Endothelial cell of umbilical vein (primary cell): ENCODE measurements around the gene DNAJC6. TPM values are rescaled to one million over a fixed set of nuclear protein-coding genes. Genes with fewer than 3 reads are reported as not detected.
A peak's percentile ranks its signal among the peaks of the same experiment; 100 is the strongest.

Experiments
- BruUV-seq: library from RNA; stranded (reverse); fragments of 400-500 nt; replicated peaks from 2 replicates; lab custom pipeline; 2021; lab: Mats Ljungman, UMichigan
- CTCF ChIA-PET: fragments of 300-600, 350-600 bp; sonication (Branson Sonifier 250); formaldehyde crosslinking; loops from one replicate; lab custom pipeline; 2021; ENCODE audit warnings: antibody characterized with exemption, inconsistent platforms; lab: Charles Lee
- POLR2A ChIA-PET: fragments of 300-600, 350-600 bp; sonication (Branson Sonifier 250); formaldehyde crosslinking; loops from one replicate; lab custom pipeline; 2021; ENCODE audit warnings: antibody characterized with exemption, inconsistent platforms; lab: Charles Lee
- DNase-seq: peaks from one replicate; pipeline ENCODE4 v3.0.0-alpha.2; 2011; ENCODE audit warnings: low read depth, low spot score
- FAIRE-seq: peaks from 2 replicates; lab custom pipeline; 2011; peaks lifted over from hg19 to GRCh38; lab: Jason Lieb, UNC
- H2AFZ ChIP-seq: 2 replicates; pipeline ENCODE4 v1.6.0; 2012; ENCODE audit warnings: low read depth, low read length, control low read depth, inconsistent platforms
- H3K27ac ChIP-seq: 2 replicates; pipeline ENCODE4 v1.5.1; 2011; ENCODE audit warnings: low read depth, mild to moderate bottlenecking, control low read depth, low read length, moderate library complexity; ENCODE audit not compliant: insufficient read depth
- H3K27me3 ChIP-seq, 2 experiments: 2 replicates each; pipeline versions ENCODE4 v1.6.0 to v1.6.1; 2011; ENCODE audit warnings: low read length in 2 of 2, mixed read lengths in 1 of 2; ENCODE audit not compliant: control insufficient read depth in 2 of 2, insufficient read depth in 2 of 2
- H3K36me3 ChIP-seq, 2 experiments: 2 replicates in 1 of 2; 3 replicates in 1 of 2; pipeline ENCODE4 v1.5.1; 2011; ENCODE audit warnings: low read length in 2 of 2, mild to moderate bottlenecking in 1 of 2, moderate library complexity in 1 of 2; ENCODE audit not compliant: control insufficient read depth in 2 of 2, insufficient read depth in 2 of 2; ENCODE audit errors: extremely low read depth in 1 of 2
- H3K4me1 ChIP-seq: 3 replicates; pipeline ENCODE4 v1.5.1; 2011; ENCODE audit warnings: mild to moderate bottlenecking, low read length; ENCODE audit not compliant: control insufficient read depth, insufficient read depth; ENCODE audit errors: extremely low read depth
- H3K4me2 ChIP-seq: 2 replicates; pipeline ENCODE4 v1.6.1; 2011; ENCODE audit warnings: low read length, control low read depth, mixed read lengths; ENCODE audit not compliant: insufficient read depth
- H3K4me3 ChIP-seq, 3 experiments: fragments of 200-600 bp in 1 of 3; sonication (generic), shearing (Covaris generic) in 1 of 3; replicated peaks in 1 of 3; 2 replicates each; pipeline ENCODE4 v1.5.1; 2011 to 2016; ENCODE audit warnings: control low read depth in 3 of 3, low read length in 3 of 3, mild to moderate bottlenecking in 2 of 3, inconsistent platforms in 1 of 3, low read depth in 1 of 3, moderate library complexity in 1 of 3; ENCODE audit not compliant: insufficient read depth in 1 of 3
- H3K79me2 ChIP-seq: 2 replicates; pipeline ENCODE4 v1.6.0; 2012; ENCODE audit warnings: low read length, inconsistent platforms; ENCODE audit not compliant: control insufficient read depth, insufficient read depth
- H3K9ac ChIP-seq: replicated peaks from 2 replicates; pipeline ENCODE3; 2011; ENCODE audit warnings: low read length, control low read depth; ENCODE audit not compliant: insufficient read depth; ENCODE audit errors: extremely low read depth
- H3K9me1 ChIP-seq: replicated peaks from 3 replicates; pipeline ENCODE4 v1.6.0; 2011; ENCODE audit warnings: mild to moderate bottlenecking, low read length; ENCODE audit not compliant: control insufficient read depth, insufficient read depth; ENCODE audit errors: extremely low read depth
- H3K9me3 ChIP-seq: replicated peaks from 2 replicates; pipeline ENCODE4 v1.5.1; 2012; ENCODE audit warnings: low read length, inconsistent platforms; ENCODE audit not compliant: control insufficient read depth, insufficient read depth
- H4K20me1 ChIP-seq: replicated peaks from 2 replicates; pipeline ENCODE3; 2011; ENCODE audit warnings: mild to moderate bottlenecking, low read length; ENCODE audit not compliant: control insufficient read depth, insufficient read depth; ENCODE audit errors: extremely low read depth
- CTCF ChIP-seq, 2 donors: IDR thresholded peaks; 1 replicate in 1 of 2; 2 replicates in 1 of 2; pipeline ENCODE4 v1.5.1; 2011; ENCODE audit warnings: low read length in 2 of 2, mild to moderate bottlenecking in 2 of 2, moderate library complexity in 2 of 2, control low read depth in 1 of 2, inconsistent platforms in 1 of 2, low read depth in 1 of 2; ENCODE audit not compliant: insufficient read depth in 1 of 2; ENCODE audit errors: extremely low read depth in 1 of 2
- EZH2 ChIP-seq: IDR thresholded peaks from 2 replicates; pipeline ENCODE4 v1.6.1; 2012; ENCODE audit warnings: borderline replicate concordance, low read depth, mild to moderate bottlenecking, moderate library complexity, low read length, inconsistent platforms; ENCODE audit not compliant: severe bottlenecking
- FOS ChIP-seq: IDR thresholded peaks from 2 replicates; pipeline ENCODE4 v1.6.1; 2011; ENCODE audit warnings: mild to moderate bottlenecking, low read length, moderate library complexity, borderline replicate concordance; ENCODE audit not compliant: insufficient read depth
- MAX ChIP-seq: IDR thresholded peaks from 2 replicates; pipeline ENCODE4 v1.6.1; 2011; ENCODE audit not compliant: insufficient read depth, insufficient read length
- MYC ChIP-seq: IDR thresholded peaks from one replicate; pipeline ENCODE4 v1.6.1; 2011; ENCODE audit warnings: mild to moderate bottlenecking, low read depth, low read length
- POLR2A ChIP-seq: IDR thresholded peaks from 2 replicates; pipeline ENCODE4 v1.6.1; 2012; ENCODE audit warnings: low read depth, mild to moderate bottlenecking, control low read depth, low read length
- POLR2AphosphoS5 ChIP-seq: IDR thresholded peaks from 2 replicates; pipeline ENCODE4 v1.6.1; 2012; ENCODE audit warnings: low read depth, mild to moderate bottlenecking, control low read depth, low read length, moderate library complexity; ENCODE audit not compliant: insufficient read depth
- dilution Hi-C: fragments of 300-500 bp; cut with MboI; formaldehyde crosslinking; loops from one replicate; pipeline ENCODE4 v1.15.0; 2019; ENCODE audit warnings: low sequenced_read_pairs; ENCODE audit not compliant: extremely low pct_ligation_motif_present
- intact Hi-C: fragments of 100-400 bp; cut with micrococcal nuclease; formaldehyde crosslinking; loops from one replicate; pipeline ENCODE4 v1.10.0; 2022
- polyA plus RNA-seq, 4 experiments: library from polyadenylated mRNA; depleted of rRNA in 3 of 4; stranded (reverse) in 3 of 4; unstranded in 1 of 4; fragments of >200 nt; gene quantifications; 2 replicates each; pipeline versions ENCODE4 v1.2.1 to v1.2.3, GENCODE V29; 2011 to 2012; ENCODE audit warnings: missing spikeins in 1 of 4
- total RNA-seq: library from RNA; stranded (reverse); gene quantifications from 2 replicates; pipeline ENCODE4 v1.2.3, GENCODE V29; 2021

DNAJC6 gene
- total and polyA plus RNA-seq, 2 donors (not counting 3 experiments of a cell fraction or from before 2014, with no cell fraction given) = 2.3 to 4.9 TPM

DNA sequence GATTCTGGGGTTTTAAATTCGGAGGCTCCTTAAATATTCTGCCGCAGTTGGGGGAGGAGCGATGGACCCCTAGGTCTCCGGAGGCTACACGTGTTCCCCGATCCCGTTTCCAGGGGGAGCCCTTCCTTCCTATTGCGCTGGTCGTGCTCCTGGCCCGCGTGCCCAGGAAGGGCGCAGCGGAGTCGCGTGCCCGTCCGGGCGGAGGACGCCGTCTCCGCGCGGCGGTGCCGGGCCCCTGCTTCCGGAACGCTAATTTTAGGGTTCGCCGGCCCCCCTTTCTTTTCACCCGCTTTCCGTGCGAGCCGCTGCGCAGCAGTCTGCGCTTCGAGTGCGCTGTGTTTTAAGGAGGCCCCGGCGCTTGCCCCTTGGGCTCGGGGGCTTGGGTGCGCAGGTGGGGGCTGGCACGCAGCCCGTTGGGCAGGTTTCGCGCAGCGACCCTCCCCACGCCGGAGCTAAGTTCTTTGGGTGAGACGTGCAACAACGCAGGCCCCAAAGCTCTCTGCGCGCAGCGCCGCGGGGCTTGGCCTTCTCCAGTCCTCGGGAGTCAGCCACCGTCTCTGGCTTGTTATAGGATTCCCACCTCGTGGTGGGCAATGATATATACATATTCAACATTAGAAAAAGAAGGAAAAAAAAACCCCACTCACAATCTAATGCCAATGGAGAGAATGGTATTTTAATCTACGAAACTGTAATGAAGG lies 43.5 kb upstream of the DNAJC6 start:
- intact Hi-C loops (loop anchor here (1.0 kb wide), 1 partner anchor 12 kb away; no protein-coding TSS in a partner anchor), dilution Hi-C loops (no loop called here)
- ChIA-PET CTCF (interaction anchor here (0.6 to 2.4 kb wide), 4 partner anchors 10 to 422 kb away, joined by 3 to 14 read pairs (median 4); no protein-coding TSS in a partner anchor), POLR2A (no interaction called here)
- FAIRE-seq (no peak), DNase-seq (peak; percentile 17)
- no TSS peak for BruUV-seq
- Histone ChIP-seq H3K27ac (no peak overlapping the region), H3K9me3 (no peaks in the 10 kb centered on the region), H3K4me1 (peaks cover 17% of the 10 kb centered on the region), H2AFZ (peak overlapping the region; percentile 91), H3K4me3 (peak overlapping the region; percentile 28 to 57 (median 49)), H4K20me1 (no peaks in the 10 kb centered on the region), H3K9ac (peak overlapping the region; percentile 13), H3K27me3 (no peaks in the 10 kb centered on the region), H3K4me2 (peak overlapping the region; percentile 87), H3K9me1 (no peaks in the 10 kb centered on the region), H3K79me2 (no peaks in the 10 kb centered on the region), H3K36me3 (no peaks in the 10 kb centered on the region)
- TF ChIP-seq CTCF (IDR thresholded peaks at IDR 0.05; ENCODE audit: extremely low read depth in 1 of 2, insufficient read depth in 1 of 2, low read depth in 1 of 2, low read length in 2 of 2) (peak; percentile 6 to 31), FOS (no peak), MAX (peak; percentile 46)

- ChIA-PET CTCF (interaction anchor here (0.7 to 2.4 kb wide), 4 partner anchors 11 to 421 kb away, joined by 3 to 14 read pairs (median 4); no protein-coding TSS in a partner anchor), POLR2A (no interaction called here)
- no peak overlapping the region for H3K9ac ChIP-seq
- no peaks in the 10 kb centered on the region for H3K9me3 ChIP-seq
- BruUV-seq = no TSS peak
- FAIRE-seq = no peak
- H3K9me1 ChIP-seq = no peaks in the 10 kb centered on the region
- H3K4me2 ChIP-seq = no peak overlapping the region
- H3K79me2 ChIP-seq = no peaks in the 10 kb centered on the region
- no peaks in the 10 kb centered on the region for H4K20me1 ChIP-seq
- no peak for TF ChIP-seq MYC
- TF ChIP-seq POLR2A = no peak
- no peak for TF ChIP-seq EZH2
- TF ChIP-seq POLR2AphosphoS5 = no peak
- no peak for TF ChIP-seq MAX
- no peaks in the 10 kb centered on the region for H3K36me3 ChIP-seq
- no peak overlapping the region for H3K27ac ChIP-seq
- DNase-seq = no peak
- dilution Hi-C loops = no loop called here
- no peak overlapping the region for H3K4me3 ChIP-seq
- no peak overlapping the region for H2AFZ ChIP-seq
- H3K27me3 ChIP-seq = no peaks in the 10 kb centered on the region
- intact Hi-C loops = no loop called here
- peaks cover 17% of the 10 kb centered on the region for H3K4me1 ChIP-seq
These were observed 42.9 kb upstream of the DNAJC6 start for GRCh38 chr1:65266476-65266875.
